Stomach (tissue), 4 donors: Measurements from ENCODE around the gene DUS3L.

ENCODE experiments used
- CTCF ChIP-seq, 7 experiments: fragments of 450-650 bp in 4 of 7; fragments of 200-600 bp in 3 of 7; sonication (generic) in 3 of 7; IDR thresholded peaks; one replicate each; pipeline ENCODE4 v1.5.1; 2016 to 2019; ENCODE audit warnings: antibody characterized with exemption in 7 of 7, control low read depth in 2 of 7, mild to moderate bottlenecking in 1 of 7
- POLR2A ChIP-seq, 4 donors: fragments of 450-650 bp; IDR thresholded peaks; one replicate each; pipeline ENCODE4 v1.6.1; 2016; ENCODE audit warnings: antibody characterized with exemption in 4 of 4, control low read depth in 2 of 4, mild to moderate bottlenecking in 1 of 4, moderate library complexity in 1 of 4

DNA sequence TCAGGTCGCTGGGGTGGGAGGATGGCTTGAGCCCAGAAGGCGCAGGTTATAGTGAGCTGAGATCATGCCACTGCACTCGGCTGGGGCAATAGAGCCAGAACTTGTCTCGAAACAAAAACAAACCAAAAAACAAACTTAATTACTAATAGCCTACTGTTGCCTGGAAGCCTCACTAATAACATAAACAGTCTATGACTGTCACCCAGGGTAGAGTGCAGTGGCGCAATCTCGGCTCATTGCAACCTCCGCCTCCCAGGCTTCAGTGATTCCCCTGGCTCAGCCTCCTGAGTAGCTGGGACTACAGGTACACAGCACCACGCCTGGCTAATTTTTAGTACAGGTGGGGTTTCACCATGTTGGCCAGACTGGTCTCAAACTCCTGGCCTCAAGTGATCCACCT lies 52.5 kb downstream of the DUS3L start:
- TF ChIP-seq CTCF (IDR thresholded peaks at IDR 0.05) (no peak), POLR2A (IDR thresholded peaks at IDR 0.05) (no peak)
